ENCODE measurements around the gene RSPH9.

DNA sequence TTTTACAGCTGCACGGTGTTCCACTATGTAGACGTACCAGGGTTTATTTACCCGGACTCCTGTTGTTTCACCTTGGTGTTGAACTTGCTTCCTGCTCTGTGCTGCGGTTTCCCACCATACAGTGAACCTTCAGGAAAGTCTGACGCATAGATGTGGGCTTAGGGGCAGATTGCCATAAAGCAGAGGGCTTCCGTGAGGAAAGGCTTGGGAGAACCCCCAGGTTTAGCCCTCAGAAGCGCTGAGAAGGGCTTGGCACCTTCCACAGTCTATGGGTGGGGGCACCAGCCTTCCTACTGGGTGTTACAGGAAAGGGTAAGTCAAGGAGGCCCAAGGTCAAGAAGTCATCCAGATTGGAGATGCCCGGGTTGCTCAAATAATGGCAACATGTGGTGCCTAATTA, 62.0 kb downstream of the RSPH9 start:
- TF ChIP-seq EZH2 (IDR thresholded peaks at IDR 0.05; ENCODE audit: insufficient read depth, low read length) (no peak), CTCF (IDR thresholded peaks at IDR 0.05; ENCODE audit: insufficient read depth, low read depth, low read length) (no peak)
